Eye (tissue), 1 donor: ENCODE results near the gene LDLR.
"Not testable (repeated sequence)": the region's sequence is repeated elsewhere in the genome, so short reads cannot be mapped to it uniquely, and the experiment has no call there.

Source experiments
- DNase-seq: peaks from one replicate; pipeline ENCODE4 v3.0.0-alpha.2; 2015

Gene LDLR

GRCh38 chr19:11142528-11143171, 53.4 kb downstream of the LDLR start:
- DNase-seq: peak; percentile 71

GRCh38 chr19:11145536-11145924, 56.3 kb downstream of the LDLR start:
- DNase-seq: no peak

- DNase-seq: no peak
Observed at GRCh38 chr19:11148001-11148400, 58.7 kb downstream of the LDLR start.

- DNase-seq: peak; percentile 44
Observed at GRCh38 chr19:11151181-11151580, 61.9 kb downstream of the LDLR start.

GRCh38 chr19:11152318-11153062, 63.2 kb downstream of the LDLR start:
- no peak for DNase-seq

- DNase-seq: no peak
Observed at GRCh38 chr19:11154683-11155047, 65.4 kb downstream of the LDLR start.

GRCh38 chr19:11155373-11156120, 66.3 kb downstream of the LDLR start, which contains the start of gene SPC24:
Gene SPC24, minus strand, starts transcription at chr19:11155782. Its CDS starts 6 bp downstream, at chr19:11155776.
- DNase-seq: peak; percentile 99

- no peak for DNase-seq
Observed at GRCh38 chr19:11159598-11160439, 70.6 kb downstream of the LDLR start.

GRCh38 chr19:11160440-11160768, 71.1 kb downstream of the LDLR start:
- DNase-seq: not testable (repeated sequence)

GRCh38 chr19:11164296-11164695, 75.0 kb downstream of the LDLR start:
- DNase-seq: no peak

GRCh38 chr19:11164879-11165406, 75.7 kb downstream of the LDLR start:
- peak; percentile 86 for DNase-seq

GRCh38 chr19:11165486-11166030, 76.3 kb downstream of the LDLR start:
- DNase-seq: no peak

- DNase-seq: peak; percentile 12
Observed at GRCh38 chr19:11166281-11167142, 77.2 kb downstream of the LDLR start.

- no peak for DNase-seq
Observed at GRCh38 chr19:11168568-11168967, 79.3 kb downstream of the LDLR start.

GRCh38 chr19:11169896-11170678, 80.8 kb downstream of the LDLR start:
- DNase-seq: no peak

- DNase-seq: no peak
Observed at GRCh38 chr19:11171144-11171543, 81.9 kb downstream of the LDLR start.

- DNase-seq: no peak
Observed at GRCh38 chr19:11172576-11172975, 83.3 kb downstream of the LDLR start.

GRCh38 chr19:11173516-11174155, 84.4 kb downstream of the LDLR start:
- DNase-seq: no peak

GRCh38 chr19:11174336-11174735, 85.1 kb downstream of the LDLR start:
- no peak for DNase-seq

GRCh38 chr19:11175920-11176319, 86.7 kb downstream of the LDLR start:
- DNase-seq: no peak
